Endometrial microvascular endothelial cells (primary cell): Measurements from ENCODE around the gene CAMTA1. TPM values are rescaled to one million over a fixed set of nuclear protein-coding genes. Genes with fewer than 3 reads are reported as not detected.

Experiments
- in situ Hi-C: cut with HindIII; loops from 2 replicates; pipeline ENCODE4 v1.10.0; 2017; ENCODE audit warnings: low sequenced_read_pairs, low pct_unique_long_range_greater_than_20kb; ENCODE audit errors: inconsistent ontology term
- total RNA-seq: library from RNA; depleted of rRNA; stranded (reverse); fragments of >200 nt; gene quantifications from one replicate; pipeline ENCODE4 v1.2.3, GENCODE V29; 2015; ENCODE audit errors: inconsistent ontology term

Gene CAMTA1
- total RNA-seq, 1 donor from 2014 or later, result 89.0 TPM

GRCh38 chr1:7097938-7098592 is 312.8 kb downstream of the CAMTA1 start:
- in situ Hi-C loops, result no loop called here

GRCh38 chr1:7098641-7099040 is 313.4 kb downstream of the CAMTA1 start:
- in situ Hi-C loops, result no loop called here

GRCh38 chr1:7100479-7100878 is 315.2 kb downstream of the CAMTA1 start:
- in situ Hi-C loops, result no loop called here

GRCh38 chr1:7101187-7101586 is 315.9 kb downstream of the CAMTA1 start:
- in situ Hi-C loops, result no loop called here

- in situ Hi-C loops, result no loop called here
Measured at GRCh38 chr1:7103361-7103782, 318.1 kb downstream of the CAMTA1 start.

- in situ Hi-C loops, result no loop called here
Measured at GRCh38 chr1:7103874-7104273, 318.6 kb downstream of the CAMTA1 start.

- in situ Hi-C loops, result no loop called here
Measured at GRCh38 chr1:7104339-7104738, 319.1 kb downstream of the CAMTA1 start.

GRCh38 chr1:7105269-7105668 is 320.0 kb downstream of the CAMTA1 start:
- in situ Hi-C loops, result no loop called here

GRCh38 chr1:7106442-7107108 is 321.3 kb downstream of the CAMTA1 start:
- in situ Hi-C loops, result no loop called here

- in situ Hi-C loops, result no loop called here
Measured at GRCh38 chr1:7107109-7107830, 322.0 kb downstream of the CAMTA1 start.

GRCh38 chr1:7108251-7108650 is 323.0 kb downstream of the CAMTA1 start:
- in situ Hi-C loops, result no loop called here

- in situ Hi-C loops, result no loop called here
Measured at GRCh38 chr1:7109901-7110300, 324.6 kb downstream of the CAMTA1 start.

- in situ Hi-C loops, result no loop called here
Measured at GRCh38 chr1:7110321-7110720, 325.1 kb downstream of the CAMTA1 start.

- in situ Hi-C loops, result no loop called here
Measured at GRCh38 chr1:7111853-7112252, 326.6 kb downstream of the CAMTA1 start.

GRCh38 chr1:7113136-7113535 is 327.9 kb downstream of the CAMTA1 start:
- in situ Hi-C loops, result no loop called here

GRCh38 chr1:7113822-7114221 is 328.6 kb downstream of the CAMTA1 start:
- in situ Hi-C loops, result no loop called here

- in situ Hi-C loops, result no loop called here
Measured at GRCh38 chr1:7116001-7116400, 330.7 kb downstream of the CAMTA1 start.

- in situ Hi-C loops, result no loop called here
Measured at GRCh38 chr1:7117399-7118281, 332.4 kb downstream of the CAMTA1 start.

- in situ Hi-C loops, result no loop called here
Measured at GRCh38 chr1:7119156-7119555, 333.9 kb downstream of the CAMTA1 start.
